ENCODE results near the gene ITGA1.

DNA sequence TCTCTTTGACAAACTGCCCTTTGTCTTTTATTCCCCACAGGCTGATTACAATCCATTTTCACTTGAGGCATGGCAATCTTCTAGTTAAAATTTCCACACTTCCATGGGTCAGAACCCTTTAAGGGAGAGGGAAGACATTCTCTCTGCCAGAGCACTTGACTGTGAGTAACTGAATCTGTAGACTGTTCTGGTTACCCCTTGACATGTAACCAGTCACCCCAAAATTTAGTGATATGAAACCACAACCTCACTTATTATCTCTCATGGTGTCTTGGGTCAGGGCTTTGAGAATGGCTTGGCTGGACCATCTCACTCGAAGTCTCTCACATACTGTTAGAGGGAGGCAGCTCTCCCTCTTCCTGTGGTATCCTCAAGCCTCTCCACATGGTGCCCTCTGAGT is 215.4 kb downstream of the ITGA1 start:
- TF ChIP-seq, protein P1, sequence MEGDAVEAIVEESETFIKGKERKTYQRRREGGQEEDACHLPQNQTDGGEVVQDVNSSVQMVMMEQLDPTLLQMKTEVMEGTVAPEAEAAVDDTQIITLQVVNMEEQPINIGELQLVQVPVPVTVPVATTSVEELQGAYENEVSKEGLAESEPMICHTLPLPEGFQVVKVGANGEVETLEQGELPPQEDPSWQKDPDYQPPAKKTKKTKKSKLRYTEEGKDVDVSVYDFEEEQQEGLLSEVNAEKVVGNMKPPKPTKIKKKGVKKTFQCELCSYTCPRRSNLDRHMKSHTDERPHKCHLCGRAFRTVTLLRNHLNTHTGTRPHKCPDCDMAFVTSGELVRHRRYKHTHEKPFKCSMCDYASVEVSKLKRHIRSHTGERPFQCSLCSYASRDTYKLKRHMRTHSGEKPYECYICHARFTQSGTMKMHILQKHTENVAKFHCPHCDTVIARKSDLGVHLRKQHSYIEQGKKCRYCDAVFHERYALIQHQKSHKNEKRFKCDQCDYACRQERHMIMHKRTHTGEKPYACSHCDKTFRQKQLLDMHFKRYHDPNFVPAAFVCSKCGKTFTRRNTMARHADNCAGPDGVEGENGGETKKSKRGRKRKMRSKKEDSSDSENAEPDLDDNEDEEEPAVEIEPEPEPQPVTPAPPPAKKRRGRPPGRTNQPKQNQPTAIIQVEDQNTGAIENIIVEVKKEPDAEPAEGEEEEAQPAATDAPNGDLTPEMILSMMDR (IDR thresholded peaks at IDR 0.05) = no peak
- TF ChIP-seq POLR2A (IDR thresholded peaks at IDR 0.05) = no peak
